ENCODE measurements around the gene SUFU.

DNA sequence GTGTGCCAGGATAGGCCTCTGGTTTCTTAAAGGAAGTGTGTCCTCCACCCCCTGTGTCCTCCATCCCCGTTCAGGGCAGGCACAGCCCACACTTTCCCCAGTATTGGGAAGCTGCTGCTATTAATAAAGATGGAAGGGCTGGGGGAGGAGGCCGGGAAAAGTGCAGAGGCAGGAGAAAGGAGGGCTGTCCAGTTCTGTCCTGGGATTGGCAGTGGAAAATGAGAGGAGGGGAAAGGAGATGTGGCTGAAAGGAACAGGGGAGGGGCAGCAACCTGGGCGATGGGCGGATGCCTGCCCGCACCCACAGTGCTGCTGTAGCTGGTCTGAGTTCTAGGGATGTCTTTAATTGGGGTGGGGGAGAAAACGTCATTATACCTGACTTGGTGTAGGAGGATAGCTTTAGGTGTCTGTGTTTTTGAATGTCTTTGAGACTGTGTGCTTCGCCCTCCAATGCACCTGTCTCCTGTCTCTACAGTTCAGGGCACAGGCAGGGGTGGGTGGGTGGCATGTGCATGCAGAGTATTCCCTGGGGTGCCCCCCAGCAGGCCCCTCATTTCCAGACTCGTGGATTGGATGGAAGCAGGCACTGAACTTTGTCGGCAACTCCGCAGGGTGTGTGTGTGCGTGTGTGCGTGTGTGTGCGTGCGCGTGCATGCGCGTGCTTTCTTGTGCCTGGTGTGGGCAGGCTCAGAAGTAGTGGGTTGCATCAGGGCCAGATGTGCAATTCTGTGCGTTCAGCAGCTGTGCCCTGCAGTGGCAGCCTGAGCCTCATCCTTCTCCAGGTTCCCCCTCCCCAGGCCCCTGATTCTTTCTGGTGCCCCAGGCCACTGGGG, 143.1 kb downstream of the SUFU start:
- TF ChIP-seq POLR2A (IDR thresholded peaks at IDR 0.05; ENCODE audit: low read length) (no peak), GATA1 (IDR thresholded peaks at IDR 0.05; ENCODE audit: low read depth, low read length) (no peak)

Measured in erythroblast (primary cell).